ENCODE results near the gene GCNT1.
A peak's percentile ranks its signal among the peaks of the same experiment; 100 is the strongest.
"Not testable (repeated sequence)": the region's sequence is repeated elsewhere in the genome, so short reads cannot be mapped to it uniquely, and the experiment has no call there.

Gene GCNT1

GRCh38 chr9:76444322-76444929, 14.6 kb upstream of the GCNT1 start:
- no peak for DNase-seq

GRCh38 chr9:76445976-76446375, 13.0 kb upstream of the GCNT1 start:
- DNase-seq = no peak

GRCh38 chr9:76448501-76448900, 10.5 kb upstream of the GCNT1 start:
- no peak for DNase-seq

GRCh38 chr9:76451234-76451633, 7.7 kb upstream of the GCNT1 start:
- no peak for DNase-seq

- no peak for DNase-seq
These were observed 6.1 kb upstream of the GCNT1 start for GRCh38 chr9:76452839-76453238.

- no peak for DNase-seq
These were observed 5.2 kb upstream of the GCNT1 start for GRCh38 chr9:76453785-76454184.

GRCh38 chr9:76454311-76454710, 4.7 kb upstream of the GCNT1 start:
- DNase-seq = no peak

GRCh38 chr9:76456202-76456926, 2.6 kb upstream of the GCNT1 start:
- DNase-seq = peak; percentile 40

- DNase-seq = peak; percentile 54
These were observed 983 bp downstream of the GCNT1 start for GRCh38 chr9:76459694-76460635.

- DNase-seq = no peak
These were observed 3.1 kb downstream of the GCNT1 start for GRCh38 chr9:76462126-76462525.

- no peak for DNase-seq
These were observed 4.2 kb downstream of the GCNT1 start for GRCh38 chr9:76463211-76463610.

GRCh38 chr9:76464706-76465105, 5.7 kb downstream of the GCNT1 start:
- no peak for DNase-seq

GRCh38 chr9:76465442-76466298, 6.7 kb downstream of the GCNT1 start:
- no peak for DNase-seq

- DNase-seq = no peak
These were observed 7.3 kb downstream of the GCNT1 start for GRCh38 chr9:76466299-76466605.

GRCh38 chr9:76474419-76474818, 15.4 kb downstream of the GCNT1 start:
- no peak for DNase-seq

- DNase-seq = no peak
These were observed 16.7 kb downstream of the GCNT1 start for GRCh38 chr9:76475686-76476085.

GRCh38 chr9:76477818-76478217, 18.8 kb downstream of the GCNT1 start:
- DNase-seq = not testable (repeated sequence)

GRCh38 chr9:76478226-76478625, 19.2 kb downstream of the GCNT1 start:
- no peak for DNase-seq

- DNase-seq = not testable (repeated sequence)
These were observed 20.4 kb downstream of the GCNT1 start for GRCh38 chr9:76479337-76479736.

GRCh38 chr9:76486151-76486550, 27.2 kb downstream of the GCNT1 start:
- no peak for DNase-seq

- DNase-seq = no peak
These were observed 31.4 kb downstream of the GCNT1 start for GRCh38 chr9:76490249-76490990.

GRCh38 chr9:76491056-76491455, 32.1 kb downstream of the GCNT1 start:
- not testable (repeated sequence) for DNase-seq

Measured in left hindlimb (tissue), 1 donor.